A673 (cell line): ENCODE results near the gene GNG12. TPM values are rescaled to one million over a fixed set of nuclear protein-coding genes. Genes with fewer than 3 reads are reported as not detected.

ENCODE experiments used
- BruUV-seq: library from RNA; stranded (reverse); fragments of 400-500 nt; replicated peaks from 2 replicates; lab custom pipeline; 2021; lab: Mats Ljungman, UMichigan
- CTCF ChIA-PET: fragments of 300-600 bp; sonication (Branson Sonifier 250); formaldehyde crosslinking; loops from one replicate; lab custom pipeline; 2022; ENCODE audit warnings: antibody characterized with exemption; lab: Charles Lee
- POLR2A ChIA-PET: fragments of 300-600 bp; sonication (Branson Sonifier 250); formaldehyde crosslinking; loops from one replicate; lab custom pipeline; 2022; ENCODE audit warnings: antibody characterized with exemption; ENCODE audit not compliant: low non-redundant PET; lab: Charles Lee
- DNase-seq: peaks from one replicate; pipeline ENCODE4 v3.0.0-alpha.2; 2015; ENCODE audit warnings: low spot score
- H3K27ac ChIP-seq: fragments of 200-600 bp; sonication (generic); 2 replicates; pipeline ENCODE4 v1.5.1; 2016; ENCODE audit warnings: mixed run types, low read depth, mild to moderate bottlenecking, mixed read lengths, antibody characterized with exemption, low read length; ENCODE audit not compliant: poor library complexity, severe bottlenecking
- H3K27me3 ChIP-seq: fragments of 200-600 bp; sonication (generic); replicated peaks from 2 replicates; pipeline ENCODE4 v1.6.1; 2017; ENCODE audit warnings: mixed run types, low read depth, mild to moderate bottlenecking, mixed read lengths, antibody characterized with exemption, low read length; ENCODE audit not compliant: insufficient read depth, poor library complexity
- H3K36me3 ChIP-seq: fragments of 200-600 bp; sonication (generic); 2 replicates; pipeline ENCODE4 v1.6.1; 2016; ENCODE audit warnings: mixed run types, mild to moderate bottlenecking, mixed read lengths, antibody characterized with exemption, low read length; ENCODE audit not compliant: insufficient read depth, poor library complexity, severe bottlenecking
- H3K4me1 ChIP-seq: fragments of 200-600 bp; sonication (generic); 2 replicates; pipeline ENCODE4 v1.6.1; 2017; ENCODE audit warnings: mixed run types, mild to moderate bottlenecking, mixed read lengths, antibody characterized with exemption, low read length; ENCODE audit not compliant: insufficient read depth, poor library complexity, severe bottlenecking
- H3K4me3 ChIP-seq: fragments of 200-600 bp; sonication (generic); 2 replicates; pipeline ENCODE4 v1.5.1; 2016; ENCODE audit warnings: low read depth, mixed run types, mild to moderate bottlenecking, mixed read lengths, low read length; ENCODE audit not compliant: poor library complexity, severe bottlenecking
- H3K9me3 ChIP-seq: fragments of 200-600 bp; sonication (generic); 2 replicates; pipeline ENCODE4 v1.6.1; 2016; ENCODE audit warnings: mixed run types, low read depth, mild to moderate bottlenecking, mixed read lengths, antibody characterized with exemption, low read length; ENCODE audit not compliant: poor library complexity, severe bottlenecking
- EZH2 ChIP-seq: fragments of 200-600 bp; sonication (generic); IDR thresholded peaks from 2 replicates; pipeline ENCODE4 v1.6.1; 2017; ENCODE audit warnings: borderline replicate concordance, low read depth, mild to moderate bottlenecking, mixed read lengths, antibody characterized with exemption, low read length; ENCODE audit not compliant: poor library complexity, severe bottlenecking
- intact Hi-C: fragments of 100-400 bp; cut with micrococcal nuclease; formaldehyde crosslinking; loops from one replicate; pipeline ENCODE4 v1.10.0; 2022; ENCODE audit not compliant: unreplicated experiment
- total RNA-seq: library from RNA; stranded (reverse); gene quantifications from 2 replicates; pipeline ENCODE4 v1.2.3, GENCODE V29; 2021
- TF ChIP-seq, protein P1 (sequence below): fragments of 300-800, 200-600 bp; sonication (generic); conservative IDR thresholded peaks from 2 replicates; pipeline ENCODE4 v1.5.1; 2017; ENCODE audit warnings: low read depth, mild to moderate bottlenecking, antibody characterized with exemption, low read length, moderate library complexity, mixed read lengths

GNG12 gene
- total RNA-seq, 1 experiment from 2014 or later, result 54.8 TPM

DNA sequence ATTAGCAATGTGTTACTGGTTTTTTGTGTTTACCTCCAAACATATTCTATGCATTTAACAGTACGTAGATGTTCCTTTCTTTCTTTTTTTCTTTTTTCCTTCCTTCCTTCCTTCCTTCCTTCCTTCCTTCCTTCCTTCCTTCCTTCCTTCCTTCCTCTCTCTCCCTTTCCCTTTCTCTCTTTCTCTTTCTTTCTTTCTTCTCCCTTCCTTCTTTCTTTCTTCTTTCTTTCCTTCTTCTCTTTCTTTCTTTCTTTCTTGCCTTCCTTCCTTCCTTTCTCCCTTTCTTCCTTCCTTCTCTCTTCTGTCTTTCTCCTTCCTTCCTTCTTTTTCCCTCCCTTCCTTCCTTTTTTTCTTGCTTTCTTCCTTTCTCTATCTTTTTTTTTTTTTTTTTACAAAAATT, 46.2 kb upstream of the GNG12 start:
- CTCF ChIA-PET, result no interaction called here
- intact Hi-C loops, result no loop called here
- H3K27me3 ChIP-seq, result no peaks in the 10 kb centered on the region
- H3K4me3 ChIP-seq, result no peak overlapping the region
- no TSS peak for BruUV-seq
- no peaks in the 10 kb centered on the region for H3K4me1 ChIP-seq
- H3K9me3 ChIP-seq, result no peaks in the 10 kb centered on the region
- TF ChIP-seq, protein P1, sequence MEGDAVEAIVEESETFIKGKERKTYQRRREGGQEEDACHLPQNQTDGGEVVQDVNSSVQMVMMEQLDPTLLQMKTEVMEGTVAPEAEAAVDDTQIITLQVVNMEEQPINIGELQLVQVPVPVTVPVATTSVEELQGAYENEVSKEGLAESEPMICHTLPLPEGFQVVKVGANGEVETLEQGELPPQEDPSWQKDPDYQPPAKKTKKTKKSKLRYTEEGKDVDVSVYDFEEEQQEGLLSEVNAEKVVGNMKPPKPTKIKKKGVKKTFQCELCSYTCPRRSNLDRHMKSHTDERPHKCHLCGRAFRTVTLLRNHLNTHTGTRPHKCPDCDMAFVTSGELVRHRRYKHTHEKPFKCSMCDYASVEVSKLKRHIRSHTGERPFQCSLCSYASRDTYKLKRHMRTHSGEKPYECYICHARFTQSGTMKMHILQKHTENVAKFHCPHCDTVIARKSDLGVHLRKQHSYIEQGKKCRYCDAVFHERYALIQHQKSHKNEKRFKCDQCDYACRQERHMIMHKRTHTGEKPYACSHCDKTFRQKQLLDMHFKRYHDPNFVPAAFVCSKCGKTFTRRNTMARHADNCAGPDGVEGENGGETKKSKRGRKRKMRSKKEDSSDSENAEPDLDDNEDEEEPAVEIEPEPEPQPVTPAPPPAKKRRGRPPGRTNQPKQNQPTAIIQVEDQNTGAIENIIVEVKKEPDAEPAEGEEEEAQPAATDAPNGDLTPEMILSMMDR, result no peak
- no peak for TF ChIP-seq EZH2
- no peak for DNase-seq
- POLR2A ChIA-PET, result no interaction called here
- no peak overlapping the region for H3K27ac ChIP-seq
- no peaks in the 10 kb centered on the region for H3K36me3 ChIP-seq

DNA sequence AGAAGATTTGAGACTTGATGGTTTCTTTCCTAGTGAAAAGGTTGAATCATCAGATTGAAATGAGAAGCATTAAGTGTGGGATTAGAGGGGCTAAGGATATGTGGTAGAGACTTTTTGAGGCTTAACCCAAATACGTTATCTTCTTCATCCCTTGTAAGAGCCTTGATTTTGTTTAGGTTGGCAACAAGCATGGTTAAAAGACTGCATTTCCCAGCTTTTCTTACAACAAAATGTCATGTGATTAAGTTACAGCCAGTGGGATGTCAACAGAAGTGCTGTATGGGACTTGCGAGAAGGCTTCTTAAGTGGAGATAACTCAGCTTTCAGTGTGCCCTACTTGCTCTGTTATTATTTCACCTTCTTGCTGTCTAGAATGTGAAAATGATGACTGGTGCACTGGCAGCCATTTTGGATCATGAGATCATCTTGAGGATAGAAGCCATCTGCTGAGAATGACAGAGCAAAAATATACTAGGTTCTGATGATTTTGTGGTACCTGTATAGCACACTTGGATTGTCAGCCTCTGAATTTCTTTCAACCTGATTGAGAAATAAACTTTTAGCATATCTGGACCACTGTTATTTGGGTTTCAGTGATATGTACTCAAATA, 41.3 kb upstream of the GNG12 start:
- ChIA-PET CTCF (no interaction called here), POLR2A (no interaction called here)
- H3K27ac ChIP-seq, result no peak overlapping the region
- DNase-seq, result no peak
- H3K9me3 ChIP-seq, result no peaks in the 10 kb centered on the region
- TF ChIP-seq, protein P1, result no peak
- no peak for TF ChIP-seq EZH2
- no peak overlapping the region for H3K4me3 ChIP-seq
- no peaks in the 10 kb centered on the region for H3K4me1 ChIP-seq
- no peaks in the 10 kb centered on the region for H3K27me3 ChIP-seq
- H3K36me3 ChIP-seq, result no peaks in the 10 kb centered on the region
- intact Hi-C loops, result no loop called here
- no TSS peak for BruUV-seq

DNA sequence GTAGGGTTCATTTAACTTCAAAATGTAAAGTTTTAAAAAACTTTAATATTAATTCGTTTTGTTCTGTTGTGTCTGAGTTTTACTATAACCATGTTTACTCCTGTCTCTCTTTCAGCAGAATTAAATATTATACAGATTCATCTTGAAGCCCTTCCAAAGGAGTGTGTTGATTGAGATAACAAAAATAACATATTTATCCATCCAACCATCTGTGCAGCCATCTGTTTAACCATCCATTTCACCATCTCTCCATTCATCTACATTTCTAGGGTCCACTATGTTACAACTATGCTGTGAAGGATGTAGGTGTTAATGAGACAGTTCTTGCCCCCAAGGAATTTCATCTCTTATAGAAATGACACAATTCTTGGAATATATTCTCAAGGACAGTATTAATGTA, 36.0 kb upstream of the GNG12 start:
- Histone ChIP-seq H3K9me3 (no peaks in the 10 kb centered on the region), H3K36me3 (no peaks in the 10 kb centered on the region), H3K4me3 (no peak overlapping the region), H3K27ac (no peak overlapping the region), H3K27me3 (no peaks in the 10 kb centered on the region), H3K4me1 (no peaks in the 10 kb centered on the region)
- intact Hi-C loops, result no loop called here
- TF ChIP-seq, protein P1, result no peak
- TF ChIP-seq EZH2, result no peak
- CTCF ChIA-PET, result no interaction called here
- DNase-seq, result no peak
- no TSS peak for BruUV-seq
- POLR2A ChIA-PET, result interaction anchor here (0.7 kb wide), 1 partner anchor 176 kb away, joined by 3 read pairs; no protein-coding TSS in a partner anchor
